HG03064 (cell line): ENCODE results near the gene ATRN.
"Not testable (repeated sequence)": the region's sequence is repeated elsewhere in the genome, so short reads cannot be mapped to it uniquely, and the experiment has no call there.

Experiments used
- ATAC-seq: cut with Tn5 transposase; IDR thresholded peaks from one replicate; pipeline ENCODE4 v1.9.1; 2021; ENCODE audit warnings: low read depth; ENCODE audit not compliant: unreplicated experiment

ATRN gene

GRCh38 chr20:3615171-3615840 is 144.5 kb downstream of the ATRN start:
- not testable (repeated sequence) for ATAC-seq

- ATAC-seq, result no peak
These were observed 145.4 kb downstream of the ATRN start for GRCh38 chr20:3616250-3616649.

GRCh38 chr20:3621111-3621510 is 150.3 kb downstream of the ATRN start:
- no peak for ATAC-seq

GRCh38 chr20:3622406-3622805 is 151.6 kb downstream of the ATRN start:
- no peak for ATAC-seq

GRCh38 chr20:3627476-3627875 is 156.7 kb downstream of the ATRN start:
- ATAC-seq, result no peak

DNA sequence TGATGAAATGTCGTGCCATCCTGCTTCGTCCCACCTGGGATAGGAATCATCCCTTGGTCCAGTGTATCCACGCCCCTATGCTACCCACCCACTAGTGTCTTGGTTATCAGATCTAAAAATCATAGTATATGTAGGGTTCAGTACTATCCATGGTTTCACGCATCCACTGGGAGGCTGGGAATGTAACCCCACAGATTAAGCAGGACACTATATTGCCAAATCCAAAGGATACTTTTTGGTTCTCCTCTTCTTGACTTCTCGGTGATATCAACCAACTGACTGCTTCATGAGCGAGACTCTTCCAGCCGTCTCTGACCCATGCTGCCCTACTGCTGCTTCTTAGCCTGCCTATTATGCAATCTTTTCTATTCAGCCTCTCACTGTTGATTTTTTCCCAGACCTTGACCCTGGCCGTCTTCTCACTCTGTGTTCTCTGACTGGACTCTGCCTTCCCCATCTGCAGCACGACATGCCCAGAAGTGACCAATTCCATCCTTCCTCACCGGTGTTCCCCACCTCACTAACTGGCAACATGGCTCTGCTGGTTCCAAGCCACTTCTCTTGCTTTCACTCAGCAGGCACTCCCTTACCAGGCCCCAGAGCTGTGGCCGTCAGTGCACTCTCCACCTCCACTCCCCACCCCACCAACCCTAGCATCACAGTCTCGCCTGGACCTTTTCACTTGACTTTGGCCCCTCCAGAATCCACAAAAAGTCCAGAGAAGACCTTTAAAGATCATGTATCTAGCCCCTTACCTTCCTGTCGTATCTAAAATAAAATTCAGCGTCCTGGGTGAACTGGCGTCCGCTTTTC is 157.9 kb downstream of the ATRN start:
- ATAC-seq, result no peak

DNA sequence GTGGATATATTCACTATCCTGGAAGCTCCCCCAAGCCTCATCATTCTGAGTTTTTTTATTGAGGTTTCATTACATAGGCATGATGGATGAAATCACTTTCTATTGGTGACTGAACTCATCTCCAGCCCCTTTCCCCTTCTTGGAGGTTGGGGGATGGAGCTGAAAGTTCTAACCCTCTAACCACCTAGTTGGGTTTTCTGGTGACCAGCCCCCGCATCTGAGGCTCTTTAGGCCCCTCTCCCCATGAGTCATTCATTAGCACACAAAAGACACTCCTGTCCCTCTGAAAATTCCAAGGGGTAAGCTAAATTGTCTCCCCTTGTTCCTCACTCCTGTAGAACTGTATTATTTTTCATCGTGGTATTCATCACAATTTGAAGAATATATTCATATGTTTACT is 159.1 kb downstream of the ATRN start:
- ATAC-seq, result no peak

GRCh38 chr20:3630429-3630828 is 159.6 kb downstream of the ATRN start:
- no peak for ATAC-seq

GRCh38 chr20:3631534-3631933 is 160.7 kb downstream of the ATRN start:
- ATAC-seq, result no peak

- no peak for ATAC-seq
These were observed 161.6 kb downstream of the ATRN start for GRCh38 chr20:3632311-3633004.

GRCh38 chr20:3633913-3634478 is 163.2 kb downstream of the ATRN start:
- no peak for ATAC-seq

GRCh38 chr20:3635346-3635745 is 164.5 kb downstream of the ATRN start:
- ATAC-seq, result no peak

DNA sequence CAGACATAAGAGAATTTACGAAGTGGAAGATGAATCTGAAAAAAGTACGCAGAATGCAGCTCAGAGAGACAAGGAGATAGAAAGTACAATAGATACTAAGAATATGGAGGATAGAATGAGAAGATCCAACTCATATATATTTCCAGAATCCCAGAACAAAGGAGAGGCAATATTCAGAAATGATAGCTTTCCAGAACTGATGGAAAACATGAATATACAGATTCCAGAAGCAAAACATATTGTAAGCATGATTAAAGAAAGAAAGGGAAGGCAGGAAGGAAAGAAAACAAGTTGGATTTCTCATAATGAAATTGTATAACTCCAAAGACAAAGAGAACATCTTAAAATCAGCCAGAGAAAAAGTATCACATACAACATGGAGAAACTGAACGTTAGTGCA is 169.4 kb downstream of the ATRN start:
- ATAC-seq, result no peak

GRCh38 chr20:3645309-3646066 is 174.7 kb downstream of the ATRN start:
- no peak for ATAC-seq

DNA sequence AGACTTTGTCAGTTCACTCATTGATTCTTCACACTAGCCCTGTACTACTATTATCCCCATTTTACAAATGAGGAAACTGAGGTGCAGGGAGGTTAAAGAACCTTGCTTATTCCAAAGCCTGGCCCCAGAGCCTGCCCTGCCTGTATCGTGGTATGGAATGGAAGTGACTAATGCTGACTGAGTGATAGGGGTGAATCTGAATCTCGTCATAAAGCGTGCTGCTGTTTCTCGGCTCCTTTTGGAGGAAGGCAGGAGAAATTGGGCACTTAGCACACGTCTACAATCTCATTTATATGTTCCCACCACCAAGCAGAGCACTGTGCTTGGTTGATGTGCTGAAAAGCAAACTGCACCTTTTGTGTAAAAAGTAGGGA is 175.2 kb downstream of the ATRN start:
- no peak for ATAC-seq

- no peak for ATAC-seq
These were observed 175.8 kb downstream of the ATRN start for GRCh38 chr20:3646651-3647050.

DNA sequence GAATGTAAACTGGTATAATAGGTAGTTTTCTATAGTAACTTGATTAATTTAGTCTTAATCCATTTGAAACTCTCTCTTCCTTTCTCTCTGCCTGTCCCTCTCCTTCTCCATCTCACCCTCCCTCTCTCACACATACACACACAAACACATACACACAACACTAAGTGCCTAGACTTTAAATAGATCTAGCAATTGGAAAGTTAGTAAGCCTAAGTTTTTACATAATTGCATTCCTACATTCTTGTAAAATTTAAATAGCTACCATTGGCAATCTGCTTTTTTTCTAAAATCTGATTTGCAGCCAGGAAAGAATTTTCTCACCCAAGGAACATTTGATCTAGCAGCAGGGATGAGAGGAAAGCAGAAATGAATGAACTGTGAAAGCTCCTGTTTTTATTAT is 176.7 kb downstream of the ATRN start:
- no peak for ATAC-seq

- ATAC-seq, result no peak
These were observed 178.1 kb downstream of the ATRN start for GRCh38 chr20:3648951-3649350.

GRCh38 chr20:3651204-3651962 is 180.6 kb downstream of the ATRN start:
- ATAC-seq, result no peak

GRCh38 chr20:3652221-3652620 is 181.4 kb downstream of the ATRN start:
- no peak for ATAC-seq
